Gastrocnemius medialis (tissue), 4 donors: ENCODE results near the gene LCE2A.
"Not testable (repeated sequence)": the region's sequence is repeated elsewhere in the genome, so short reads cannot be mapped to it uniquely, and the experiment has no call there.

Source experiments
- POLR2A ChIP-seq, 2 donors: fragments of 450-650 bp; IDR thresholded peaks; one replicate each; pipeline ENCODE4 v1.6.1; 2017; ENCODE audit warnings: antibody characterized with exemption in 2 of 2, mild to moderate bottlenecking in 2 of 2, moderate library complexity in 2 of 2
- TF ChIP-seq, protein P1 (sequence below), 5 experiments: fragments of 450-650 bp in 3 of 5; fragments of 200-600 bp in 2 of 5; sonication (generic) in 2 of 5; IDR thresholded peaks in 4 of 5; conservative IDR thresholded peaks in 1 of 5; 1 replicate in 4 of 5; 2 replicates in 1 of 5; pipeline ENCODE4 v1.5.1; 2016 to 2019; ENCODE audit warnings: antibody characterized with exemption in 5 of 5, mild to moderate bottlenecking in 3 of 5, moderate library complexity in 3 of 5

GRCh38 chr1:152685823-152686222 lies 12.3 kb upstream of the LCE2A start, which contains the start of gene LCE2B:
- TF ChIP-seq, protein P1, sequence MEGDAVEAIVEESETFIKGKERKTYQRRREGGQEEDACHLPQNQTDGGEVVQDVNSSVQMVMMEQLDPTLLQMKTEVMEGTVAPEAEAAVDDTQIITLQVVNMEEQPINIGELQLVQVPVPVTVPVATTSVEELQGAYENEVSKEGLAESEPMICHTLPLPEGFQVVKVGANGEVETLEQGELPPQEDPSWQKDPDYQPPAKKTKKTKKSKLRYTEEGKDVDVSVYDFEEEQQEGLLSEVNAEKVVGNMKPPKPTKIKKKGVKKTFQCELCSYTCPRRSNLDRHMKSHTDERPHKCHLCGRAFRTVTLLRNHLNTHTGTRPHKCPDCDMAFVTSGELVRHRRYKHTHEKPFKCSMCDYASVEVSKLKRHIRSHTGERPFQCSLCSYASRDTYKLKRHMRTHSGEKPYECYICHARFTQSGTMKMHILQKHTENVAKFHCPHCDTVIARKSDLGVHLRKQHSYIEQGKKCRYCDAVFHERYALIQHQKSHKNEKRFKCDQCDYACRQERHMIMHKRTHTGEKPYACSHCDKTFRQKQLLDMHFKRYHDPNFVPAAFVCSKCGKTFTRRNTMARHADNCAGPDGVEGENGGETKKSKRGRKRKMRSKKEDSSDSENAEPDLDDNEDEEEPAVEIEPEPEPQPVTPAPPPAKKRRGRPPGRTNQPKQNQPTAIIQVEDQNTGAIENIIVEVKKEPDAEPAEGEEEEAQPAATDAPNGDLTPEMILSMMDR (IDR thresholded peaks at IDR 0.05 in 4 of 5, conservative IDR thresholded peaks at IDR 0.05 in 1 of 5), result not testable (repeated sequence)
- not testable (repeated sequence) for TF ChIP-seq POLR2A (IDR thresholded peaks at IDR 0.05)
